CD4-positive, alpha-beta T cell treated with Interleukin-15 for 1 hour (primary cell): ENCODE measurements around the gene NXF1.
"Not testable (repeated sequence)": the region's sequence is repeated elsewhere in the genome, so short reads cannot be mapped to it uniquely, and the experiment has no call there.

Experiments
- DNase-seq: peaks from one replicate; pipeline ENCODE4 v3.0.0-alpha.2; 2020

The NXF1 gene

GRCh38 chr11:62831520-62832335 is 26.5 kb upstream of the NXF1 start, which contains the start of gene STX5:
Gene STX5 (minus strand): TSS chr11:62832051. CDS start chr11:62831243, 808 bp downstream.
- DNase-seq = peak; percentile 98

- peak; percentile 26 for DNase-seq
Measured at GRCh38 chr11:62830904-62831519, 25.8 kb upstream of the NXF1 start.

- not testable (repeated sequence) for DNase-seq
Measured at GRCh38 chr11:62828130-62828529, 22.9 kb upstream of the NXF1 start.

- DNase-seq = no peak
Measured at GRCh38 chr11:62823677-62824076, 18.4 kb upstream of the NXF1 start.

- DNase-seq = no peak
Measured at GRCh38 chr11:62817129-62817528, 11.9 kb upstream of the NXF1 start.

GRCh38 chr11:62816557-62816956 is 11.3 kb upstream of the NXF1 start:
- DNase-seq = peak; percentile 63

GRCh38 chr11:62811659-62812058 is 6.4 kb upstream of the NXF1 start:
- DNase-seq = no peak

- no peak for DNase-seq
Measured at GRCh38 chr11:62810748-62811147, 5.5 kb upstream of the NXF1 start.

GRCh38 chr11:62806611-62807121 is 1.4 kb upstream of the NXF1 start:
- peak; percentile 70 for DNase-seq

GRCh38 chr11:62805961-62806441 is 761 bp upstream of the NXF1 start:
- DNase-seq = peak; percentile 26

- no peak for DNase-seq
Measured at GRCh38 chr11:62804310-62805075, 747 bp downstream of the NXF1 start.

- DNase-seq = no peak
Measured at GRCh38 chr11:62801071-62801470, 4.2 kb downstream of the NXF1 start.

GRCh38 chr11:62799486-62799885 is 5.8 kb downstream of the NXF1 start:
- DNase-seq = no peak

GRCh38 chr11:62796281-62796680 is 9.0 kb downstream of the NXF1 start:
- DNase-seq = no peak

- no peak for DNase-seq
Measured at GRCh38 chr11:62794201-62794775, 11.0 kb downstream of the NXF1 start.

- DNase-seq = no peak
Measured at GRCh38 chr11:62792202-62792575, 13.1 kb downstream of the NXF1 start.

GRCh38 chr11:62791501-62792201 is 13.6 kb downstream of the NXF1 start, which contains the start of gene TMEM223:
Gene TMEM223 (minus strand): TSS chr11:62792006. CDS start chr11:62791994, 12 bp downstream.
- DNase-seq = peak; percentile 87

- no peak for DNase-seq
Measured at GRCh38 chr11:62789576-62789975, 15.7 kb downstream of the NXF1 start.

- DNase-seq = no peak
Measured at GRCh38 chr11:62788991-62789390, 16.2 kb downstream of the NXF1 start.

GRCh38 chr11:62787005-62787759 is 18.1 kb downstream of the NXF1 start, which contains the start of gene TMEM179B:
Gene TMEM179B (plus strand): TSS chr11:62787402. CDS start chr11:62787432, 30 bp downstream.
- peak; percentile 97 for DNase-seq
